AG09309 (cell line): ENCODE results near the gene PCDH9.

ENCODE experiments used
- DNase-seq: peaks from one replicate; pipeline ENCODE4 v3.0.0-alpha.2; 2010; ENCODE audit warnings: low read depth
- H3K4me3 ChIP-seq: 2 replicates; pipeline ENCODE4 v1.5.1; 2011; ENCODE audit warnings: mild to moderate bottlenecking, low read depth, low read length, moderate library complexity; ENCODE audit not compliant: control insufficient read depth
- TF ChIP-seq, protein P1 (sequence below): IDR thresholded peaks from 2 replicates; pipeline ENCODE4 v1.5.1; 2011; ENCODE audit warnings: mild to moderate bottlenecking, low read depth, low read length, inconsistent platforms; ENCODE audit not compliant: insufficient read depth, control insufficient read depth; ENCODE audit errors: missing control alignments

The PCDH9 gene

DNA sequence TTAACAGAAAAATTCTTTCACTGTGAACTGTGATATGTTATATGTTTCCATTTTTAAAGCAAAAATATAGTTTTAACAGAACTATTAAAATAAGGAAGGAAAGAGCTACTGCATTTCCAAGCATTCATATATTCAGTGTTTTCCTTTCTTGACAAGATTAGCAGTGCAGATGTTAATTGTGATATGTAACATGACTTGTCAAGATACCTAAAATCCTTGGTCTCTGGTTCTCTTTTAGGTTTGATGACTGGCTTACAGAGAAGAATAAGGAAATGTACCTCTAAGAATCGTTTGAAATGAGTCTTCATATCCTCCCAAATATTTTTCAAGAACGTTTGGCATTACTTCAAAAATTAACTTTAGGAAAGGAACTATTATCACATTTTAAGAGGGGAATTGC, 907.2 kb downstream of the PCDH9 start:
- no peak for DNase-seq
- no peak overlapping the region for H3K4me3 ChIP-seq
- TF ChIP-seq, protein P1, sequence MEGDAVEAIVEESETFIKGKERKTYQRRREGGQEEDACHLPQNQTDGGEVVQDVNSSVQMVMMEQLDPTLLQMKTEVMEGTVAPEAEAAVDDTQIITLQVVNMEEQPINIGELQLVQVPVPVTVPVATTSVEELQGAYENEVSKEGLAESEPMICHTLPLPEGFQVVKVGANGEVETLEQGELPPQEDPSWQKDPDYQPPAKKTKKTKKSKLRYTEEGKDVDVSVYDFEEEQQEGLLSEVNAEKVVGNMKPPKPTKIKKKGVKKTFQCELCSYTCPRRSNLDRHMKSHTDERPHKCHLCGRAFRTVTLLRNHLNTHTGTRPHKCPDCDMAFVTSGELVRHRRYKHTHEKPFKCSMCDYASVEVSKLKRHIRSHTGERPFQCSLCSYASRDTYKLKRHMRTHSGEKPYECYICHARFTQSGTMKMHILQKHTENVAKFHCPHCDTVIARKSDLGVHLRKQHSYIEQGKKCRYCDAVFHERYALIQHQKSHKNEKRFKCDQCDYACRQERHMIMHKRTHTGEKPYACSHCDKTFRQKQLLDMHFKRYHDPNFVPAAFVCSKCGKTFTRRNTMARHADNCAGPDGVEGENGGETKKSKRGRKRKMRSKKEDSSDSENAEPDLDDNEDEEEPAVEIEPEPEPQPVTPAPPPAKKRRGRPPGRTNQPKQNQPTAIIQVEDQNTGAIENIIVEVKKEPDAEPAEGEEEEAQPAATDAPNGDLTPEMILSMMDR = no peak

DNA sequence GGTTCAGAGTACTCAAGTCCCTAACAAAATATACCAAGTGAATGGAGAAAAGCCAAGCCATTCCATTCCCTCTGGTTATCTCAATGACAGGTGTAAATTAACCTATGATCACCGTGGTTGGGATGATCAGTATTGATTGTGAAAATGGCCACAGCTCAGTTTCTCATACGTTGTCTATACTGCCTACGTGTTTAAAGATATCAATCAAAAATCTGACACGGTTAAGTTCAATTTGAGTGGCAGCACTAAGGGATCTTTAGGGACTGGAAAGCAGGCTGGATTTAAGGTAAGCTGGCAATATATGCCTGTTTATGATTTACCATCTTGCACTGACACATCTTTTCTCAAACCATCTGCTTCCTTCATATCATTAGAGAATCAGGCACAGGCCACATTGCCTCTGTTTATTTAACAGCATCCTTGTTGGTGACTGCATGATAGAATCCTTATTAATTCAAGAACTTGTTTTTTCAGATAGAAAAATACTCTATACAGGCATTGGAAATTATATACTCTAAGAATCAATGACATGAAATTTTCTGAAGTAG, 907.9 kb downstream of the PCDH9 start:
- TF ChIP-seq, protein P1 = no peak
- no peak overlapping the region for H3K4me3 ChIP-seq
- no peak for DNase-seq

DNA sequence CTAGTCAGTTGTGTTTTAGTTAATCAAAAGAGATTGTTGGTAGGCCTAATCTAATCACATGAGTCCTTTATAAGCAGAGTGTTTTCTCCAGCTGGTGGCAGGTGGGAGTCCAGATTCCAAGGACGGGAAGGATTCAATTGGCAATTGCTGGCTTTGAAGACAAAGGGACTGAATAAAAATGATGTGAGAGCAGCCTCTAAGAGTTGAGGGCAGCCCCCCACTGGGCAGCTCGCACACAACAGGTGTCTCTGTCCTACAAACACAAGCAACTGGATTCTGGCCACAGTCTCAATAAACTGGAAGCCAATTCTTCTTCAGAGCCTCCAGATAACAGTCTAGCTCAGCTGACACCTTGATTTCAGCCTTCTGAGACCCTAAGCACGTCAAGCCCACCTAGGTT, 915.2 kb downstream of the PCDH9 start:
- DNase-seq = no peak
- TF ChIP-seq, protein P1 = no peak
- H3K4me3 ChIP-seq = no peak overlapping the region

DNA sequence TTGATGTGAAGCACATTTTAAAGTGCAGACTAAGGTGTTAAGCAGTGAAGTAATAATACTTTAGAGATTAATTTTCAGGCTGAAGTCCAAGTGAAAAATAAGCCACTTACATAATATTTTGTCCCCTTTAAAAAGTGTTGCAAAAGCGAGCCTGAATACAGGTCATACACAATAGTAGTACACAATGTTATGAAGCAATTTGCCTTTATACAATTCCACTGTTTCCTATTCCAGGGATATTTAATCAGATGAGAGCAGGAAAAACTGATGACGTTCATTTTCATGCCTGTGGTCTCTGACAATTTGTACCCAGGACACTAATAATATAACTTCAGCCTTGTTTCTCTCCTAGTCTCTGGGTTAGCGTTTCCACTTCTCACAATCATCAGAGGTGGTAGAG, 916.7 kb downstream of the PCDH9 start:
- H3K4me3 ChIP-seq = no peak overlapping the region
- TF ChIP-seq, protein P1 = no peak
- no peak for DNase-seq

DNA sequence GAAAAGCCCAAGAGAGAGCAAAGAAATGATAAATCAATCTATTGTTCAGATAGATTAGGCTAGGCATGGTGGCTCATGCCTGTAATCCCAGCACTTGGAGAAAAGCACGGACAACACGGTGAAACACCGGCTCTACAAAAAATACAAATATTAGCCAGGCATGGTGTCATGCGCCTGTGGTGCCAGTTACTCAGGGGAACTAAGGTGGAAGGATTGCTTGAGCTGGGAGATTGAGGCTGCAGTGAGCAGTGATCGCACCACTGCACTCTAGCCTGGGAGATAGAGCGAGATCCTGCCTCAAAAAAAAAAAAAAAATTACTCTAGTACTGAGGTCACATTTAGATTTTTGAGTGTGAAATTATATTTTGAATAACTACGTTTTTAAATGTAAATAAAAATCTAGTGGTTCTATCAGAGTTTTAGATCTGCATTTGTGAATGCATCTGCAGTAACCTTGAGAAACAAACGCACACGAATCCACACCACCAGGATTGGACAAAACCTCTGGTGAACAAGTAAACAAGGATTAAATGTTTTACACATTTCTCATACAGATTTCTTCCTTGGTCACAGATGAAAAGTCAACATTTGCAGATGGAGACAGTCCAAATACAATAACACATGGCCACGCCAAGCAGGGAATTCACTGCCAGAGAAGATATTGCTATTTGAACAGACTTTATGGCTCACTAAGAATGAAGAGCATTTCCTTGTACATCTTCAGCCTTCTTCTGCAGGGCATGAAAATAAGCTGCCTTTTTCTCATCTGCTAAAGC, 917.6 kb downstream of the PCDH9 start:
- no peak overlapping the region for H3K4me3 ChIP-seq
- DNase-seq = peak; percentile 27
- TF ChIP-seq, protein P1 = no peak

DNA sequence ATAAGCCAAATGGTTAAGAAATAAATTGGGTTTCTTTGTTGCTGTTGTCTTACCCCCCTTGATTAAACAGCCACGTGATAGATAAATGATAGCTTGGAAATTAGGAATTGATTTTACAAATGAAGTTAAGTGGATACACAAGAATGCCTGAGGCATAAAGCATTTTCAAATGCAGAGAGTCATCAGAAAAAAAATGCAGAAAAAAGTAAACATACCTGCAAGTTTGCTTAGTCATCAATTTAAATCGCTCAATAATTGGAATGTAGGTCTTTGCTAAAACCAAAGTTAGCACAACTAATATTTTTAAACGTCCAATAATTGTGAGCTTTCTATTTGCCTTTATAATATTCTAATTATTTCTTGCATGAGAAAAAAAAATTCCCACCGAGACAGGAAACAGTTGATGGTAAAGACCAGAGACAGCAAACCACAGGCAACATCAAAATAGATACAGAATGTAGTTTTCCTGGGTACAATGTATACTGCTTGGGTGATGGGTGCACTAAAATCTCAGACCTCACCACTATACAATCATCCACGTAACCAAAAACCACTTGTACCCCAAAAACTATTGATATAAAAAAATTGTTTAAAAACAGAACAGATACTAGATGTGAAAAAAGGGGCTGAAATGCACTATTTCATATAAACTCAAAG, 924.0 kb downstream of the PCDH9 start:
- H3K4me3 ChIP-seq = no peak overlapping the region
- no peak for DNase-seq
- TF ChIP-seq, protein P1 = no peak
